Immature natural killer cell (primary cell): ENCODE measurements around the gene AP1G1. TPM values are rescaled to one million over a fixed set of nuclear protein-coding genes. Genes with fewer than 3 reads are reported as not detected.
"Not testable (repeated sequence)": the region's sequence is repeated elsewhere in the genome, so short reads cannot be mapped to it uniquely, and the experiment has no call there.

Experiments
- DNase-seq, 3 donors: peaks; one replicate each; pipeline ENCODE4 v3.0.0; 2022; ENCODE audit warnings: mixed read lengths in 1 of 3
- H3K27ac Mint-ChIP-seq, 6 donors: one replicate each; pipeline ENCODE4 v1.8.0; 2020; ENCODE audit warnings: mixed read lengths in 6 of 6, mild to moderate bottlenecking in 5 of 6, inconsistent platforms in 4 of 6, moderate library complexity in 3 of 6
- H3K27me3 Mint-ChIP-seq, 3 donors: one replicate each; pipeline ENCODE4 v1.8.0; 2020 to 2021; ENCODE audit warnings: low read depth in 3 of 3, mild to moderate bottlenecking in 3 of 3, mixed read lengths in 3 of 3, moderate library complexity in 3 of 3, inconsistent platforms in 1 of 3
- H3K36me3 Mint-ChIP-seq, 3 donors: one replicate each; pipeline ENCODE4 v1.8.0; 2020; ENCODE audit warnings: mixed read lengths in 3 of 3, inconsistent platforms in 2 of 3, mild to moderate bottlenecking in 2 of 3
- H3K4me1 Mint-ChIP-seq, 2 donors: one replicate each; pipeline ENCODE4 v1.8.0; 2020; ENCODE audit warnings: inconsistent platforms in 2 of 2, mild to moderate bottlenecking in 2 of 2, mixed read lengths in 2 of 2, moderate library complexity in 1 of 2
- H3K4me3 Mint-ChIP-seq, 5 donors: one replicate each; pipeline ENCODE4 v1.8.0; 2020; ENCODE audit warnings: mild to moderate bottlenecking in 5 of 5, mixed read lengths in 5 of 5, inconsistent platforms in 3 of 5, moderate library complexity in 3 of 5
- H3K9me3 Mint-ChIP-seq, 6 donors: one replicate each; pipeline ENCODE4 v1.8.0; 2020; ENCODE audit warnings: mild to moderate bottlenecking in 6 of 6, mixed read lengths in 6 of 6, inconsistent platforms in 4 of 6, moderate library complexity in 3 of 6
- polyA plus RNA-seq, 3 donors: library from polyadenylated mRNA; unstranded; fragments of 300-500 nt; fragmentation: Illumina TruSeq; gene quantifications; one replicate each; pipeline ENCODE4 v1.2.3, GENCODE V29; 2021

Gene AP1G1
- polyA plus RNA-seq, 3 donors from 2014 or later = 5.2 to 24.4 (median 5.2) TPM

- no peak overlapping the region for H3K4me3 Mint-ChIP-seq
These were observed 31.4 kb upstream of the AP1G1 start for GRCh38 chr16:71840052-71840451.

GRCh38 chr16:71837150-71837549, 28.5 kb upstream of the AP1G1 start:
- Mint-ChIP-seq H3K27me3 (peaks cover 0 to 3% (median 1%) of the 10 kb centered on the region in 3 donors), H3K9me3 (no peaks in the 10 kb centered on the region), H3K27ac (no peak overlapping the region), H3K4me3 (no peak overlapping the region), H3K36me3 (peaks cover 0 to 3% (median 0%) of the 10 kb centered on the region in 3 donors), H3K4me1 (no peaks in the 10 kb centered on the region)
- DNase-seq = no peak

More at GRCh38 chr16:71840052-71840451, 31.4 kb upstream of the AP1G1 start:
- DNase-seq = no peak
- Mint-ChIP-seq H3K36me3 (no peaks in the 10 kb centered on the region), H3K9me3 (no peaks in the 10 kb centered on the region), H3K27me3 (peaks cover 0 to 3% (median 2%) of the 10 kb centered on the region in 3 donors), H3K4me1 (peaks cover 1 to 2% of the 10 kb centered on the region in 2 donors), H3K27ac (no peak overlapping the region)

- Mint-ChIP-seq H3K4me3 (no peak overlapping the region), H3K36me3 (peaks cover 0 to 3% (median 0%) of the 10 kb centered on the region in 3 donors), H3K27me3 (peaks cover 0 to 3% (median 1%) of the 10 kb centered on the region in 3 donors), H3K4me1 (no peaks in the 10 kb centered on the region), H3K27ac (no peak overlapping the region), H3K9me3 (no peaks in the 10 kb centered on the region)
- no peak for DNase-seq
These were observed 25.7 kb upstream of the AP1G1 start for GRCh38 chr16:71834291-71834690.

- not testable (repeated sequence) for H3K4me3 Mint-ChIP-seq, H3K36me3 Mint-ChIP-seq, DNase-seq, H3K4me1 Mint-ChIP-seq, H3K27me3 Mint-ChIP-seq, H3K9me3 Mint-ChIP-seq, H3K27ac Mint-ChIP-seq
These were observed 23.5 kb upstream of the AP1G1 start for GRCh38 chr16:71832112-71832511.

- not testable (repeated sequence) for H3K27ac Mint-ChIP-seq, H3K27me3 Mint-ChIP-seq, H3K4me1 Mint-ChIP-seq, H3K9me3 Mint-ChIP-seq, H3K36me3 Mint-ChIP-seq, H3K4me3 Mint-ChIP-seq, DNase-seq
These were observed 23.1 kb upstream of the AP1G1 start for GRCh38 chr16:71831698-71832097.

GRCh38 chr16:71830359-71830758, 21.7 kb upstream of the AP1G1 start:
- no peak overlapping the region for H3K27ac Mint-ChIP-seq
- H3K27me3 Mint-ChIP-seq = peaks cover 0 to 1% (median 0%) of the 10 kb centered on the region in 3 donors
- H3K36me3 Mint-ChIP-seq = peaks cover 3 to 8% (median 8%) of the 10 kb centered on the region in 3 donors
- DNase-seq = no peak
- no peaks in the 10 kb centered on the region for H3K4me1 Mint-ChIP-seq
- H3K4me3 Mint-ChIP-seq = no peak overlapping the region
- no peaks in the 10 kb centered on the region for H3K9me3 Mint-ChIP-seq

GRCh38 chr16:71826533-71827017, 17.9 kb upstream of the AP1G1 start:
- Mint-ChIP-seq H3K9me3 (no peaks in the 10 kb centered on the region), H3K4me1 (no peaks in the 10 kb centered on the region), H3K36me3 (peaks cover 0 to 16% (median 8%) of the 10 kb centered on the region in 3 donors), H3K4me3 (no peak overlapping the region), H3K27me3 (no peaks in the 10 kb centered on the region), H3K27ac (no peak overlapping the region)
- DNase-seq = no peak

- H3K4me3 Mint-ChIP-seq, H3K36me3 Mint-ChIP-seq, H3K27me3 Mint-ChIP-seq, H3K9me3 Mint-ChIP-seq, DNase-seq, H3K27ac Mint-ChIP-seq, H3K4me1 Mint-ChIP-seq: not testable (repeated sequence)
These were observed 8.5 kb upstream of the AP1G1 start for GRCh38 chr16:71817155-71817500.

GRCh38 chr16:71811261-71811803, 2.7 kb upstream of the AP1G1 start:
- Mint-ChIP-seq H3K4me1 (peaks cover 27% of the 10 kb centered on the region in 2 donors), H3K27ac (no peak overlapping the region), H3K4me3 (no peak overlapping the region), H3K36me3 (no peaks in the 10 kb centered on the region), H3K9me3 (no peaks in the 10 kb centered on the region), H3K27me3 (peaks cover 6 to 22% (median 20%) of the 10 kb centered on the region in 3 donors)
- DNase-seq = no peak

- Mint-ChIP-seq H3K27ac (peak overlapping the region; percentile 45 to 100 (median 98)), H3K4me3 (peak overlapping the region; percentile 7 to 93 (median 43)), H3K4me1 (peaks cover 31 to 33% of the 10 kb centered on the region in 2 donors), H3K27me3 (peaks cover 7 to 22% (median 20%) of the 10 kb centered on the region in 3 donors)
- DNase-seq, H3K9me3 Mint-ChIP-seq, H3K36me3 Mint-ChIP-seq: not testable (repeated sequence)
These were observed 1.5 kb upstream of the AP1G1 start for GRCh38 chr16:71810155-71810530.

GRCh38 chr16:71807905-71808592, 585 bp downstream of the AP1G1 start:
- Mint-ChIP-seq H3K9me3 (no peaks in the 10 kb centered on the region), H3K27ac (peak overlapping the region; percentile 96 to 100 (median 98)), H3K36me3 (peaks cover 0 to 3% (median 0%) of the 10 kb centered on the region in 3 donors), H3K4me1 (peaks cover 38 to 39% of the 10 kb centered on the region in 2 donors), H3K27me3 (peaks cover 8 to 23% (median 20%) of the 10 kb centered on the region in 3 donors), H3K4me3 (peak overlapping the region; percentile 91 to 98 (median 93))
- DNase-seq = no peak

- peaks cover 32 to 34% of the 10 kb centered on the region in 2 donors for H3K4me1 Mint-ChIP-seq
- no peak for DNase-seq
- H3K27ac Mint-ChIP-seq = peak overlapping the region in 2 of 6 donors; percentile 7 to 73
- H3K4me3 Mint-ChIP-seq = no peak overlapping the region
- peaks cover 3 to 15% (median 8%) of the 10 kb centered on the region in 3 donors for H3K27me3 Mint-ChIP-seq
- H3K36me3 Mint-ChIP-seq = peaks cover 0 to 3% (median 0%) of the 10 kb centered on the region in 3 donors
- H3K9me3 Mint-ChIP-seq = no peaks in the 10 kb centered on the region
These were observed 5.3 kb downstream of the AP1G1 start for GRCh38 chr16:71803305-71803690.

- Mint-ChIP-seq H3K36me3 (peaks cover 0 to 6% (median 0%) of the 10 kb centered on the region in 3 donors), H3K9me3 (no peaks in the 10 kb centered on the region), H3K4me1 (peaks cover 49 to 55% of the 10 kb centered on the region in 2 donors), H3K27me3 (peaks cover 0 to 6% (median 0%) of the 10 kb centered on the region in 3 donors), H3K4me3 (no peak overlapping the region), H3K27ac (peak overlapping the region in 3 of 6 donors; percentile 15 to 59 (median 15))
- DNase-seq = no peak
These were observed 12.0 kb downstream of the AP1G1 start for GRCh38 chr16:71796501-71797097.

- H3K27ac Mint-ChIP-seq = peak overlapping the region in 5 of 6 donors; percentile 23 to 88 (median 53)
- peaks cover 0 to 4% (median 0%) of the 10 kb centered on the region in 3 donors for H3K27me3 Mint-ChIP-seq
- no peaks in the 10 kb centered on the region for H3K9me3 Mint-ChIP-seq
- H3K4me1 Mint-ChIP-seq = peaks cover 59 to 70% of the 10 kb centered on the region in 2 donors
- H3K4me3 Mint-ChIP-seq = peak overlapping the region in 1 of 5 donors; percentile 26
- no peak for DNase-seq
- H3K36me3 Mint-ChIP-seq = peaks cover 0 to 6% (median 0%) of the 10 kb centered on the region in 3 donors
These were observed 13.7 kb downstream of the AP1G1 start for GRCh38 chr16:71794943-71795342.
